Esophagus (tissue), 2 donors: ENCODE results near the gene NRIP1. TPM values are rescaled to one million over a fixed set of nuclear protein-coding genes. Genes with fewer than 3 reads are reported as not detected.

Experiments used
- H3K27ac ChIP-seq, 2 donors: one replicate each; pipeline ENCODE4 v1.5.1; 2013; ENCODE audit warnings: low read depth in 2 of 2, mild to moderate bottlenecking in 2 of 2, inconsistent platforms in 1 of 2, low read length in 1 of 2, moderate library complexity in 1 of 2
- H3K27me3 ChIP-seq, 2 donors: one replicate each; pipeline ENCODE4 v1.6.1; 2013; ENCODE audit warnings: low read length in 2 of 2, control low read depth in 1 of 2, mild to moderate bottlenecking in 1 of 2; ENCODE audit not compliant: insufficient read depth in 2 of 2, control insufficient read depth in 1 of 2
- H3K36me3 ChIP-seq, 2 donors: one replicate each; pipeline ENCODE4 v1.6.1; 2013; ENCODE audit warnings: low read length in 1 of 2; ENCODE audit not compliant: control insufficient read depth in 2 of 2, insufficient read depth in 2 of 2
- H3K4me1 ChIP-seq, 2 donors: one replicate each; pipeline ENCODE4 v1.6.1; 2013; ENCODE audit warnings: low read length in 1 of 2; ENCODE audit not compliant: control insufficient read depth in 2 of 2, insufficient read depth in 2 of 2
- H3K4me3 ChIP-seq, 2 donors: one replicate each; pipeline ENCODE4 v1.5.1; 2013; ENCODE audit warnings: low read length in 2 of 2, mild to moderate bottlenecking in 2 of 2, low read depth in 1 of 2, moderate library complexity in 1 of 2
- H3K9me3 ChIP-seq, 2 donors: one replicate each; pipeline ENCODE4 v1.6.1; 2013; ENCODE audit warnings: mild to moderate bottlenecking in 2 of 2, low read depth in 1 of 2, low read length in 1 of 2, moderate library complexity in 1 of 2; ENCODE audit not compliant: control insufficient read depth in 2 of 2, insufficient read depth in 1 of 2
- WGBS, 2 donors: extraction: QIAGEN DNeasy Blood & Tissue Kit; methylation state at CpG; one replicate each; pipeline ENCODE4 v1.1.7; 2013; 5-methylcytosine and 5-hydroxymethylcytosine counted together
- polyA plus RNA-seq, 2 donors: library from polyadenylated mRNA; stranded (reverse); fragments of 200-250 nt; gene quantifications; one replicate each; pipeline ENCODE4 v1.2.3, GENCODE V29; 2013
- donor health status: healthy with polysubstance abuse.
- donor health status: Bipolar disorder and iron deficiency.

NRIP1 gene
- polyA plus RNA-seq, 2 donors = 3.5 to 4.3 TPM

DNA sequence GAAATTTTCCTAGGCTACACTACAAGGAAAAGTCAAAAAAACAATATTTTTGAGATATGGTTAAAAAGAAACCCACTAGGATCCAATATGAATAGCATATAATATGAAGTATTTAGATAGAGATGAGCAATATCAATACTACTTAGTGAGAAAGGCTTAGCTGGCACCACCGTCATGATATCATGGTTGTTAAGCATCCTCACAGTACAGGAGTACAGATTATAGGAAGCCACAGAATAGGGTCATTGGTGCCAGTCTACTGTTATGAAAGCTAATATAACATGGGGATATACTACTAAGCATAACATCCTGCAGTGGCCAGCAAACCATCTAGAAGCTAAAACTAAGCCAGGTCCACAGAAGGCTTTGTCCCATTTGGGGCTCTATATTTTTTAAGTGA lies 28.4 kb upstream of the NRIP1 start:
- 87 to 93% methylated on average over 1 of the region's 1 CpG for WGBS, 2 donors
- Histone ChIP-seq H3K4me3 (no peak overlapping the region), H3K4me1 (no peaks in the 10 kb centered on the region), H3K27me3 (no peaks in the 10 kb centered on the region), H3K36me3 (no peaks in the 10 kb centered on the region), H3K9me3 (no peaks in the 10 kb centered on the region), H3K27ac (no peak overlapping the region)

DNA sequence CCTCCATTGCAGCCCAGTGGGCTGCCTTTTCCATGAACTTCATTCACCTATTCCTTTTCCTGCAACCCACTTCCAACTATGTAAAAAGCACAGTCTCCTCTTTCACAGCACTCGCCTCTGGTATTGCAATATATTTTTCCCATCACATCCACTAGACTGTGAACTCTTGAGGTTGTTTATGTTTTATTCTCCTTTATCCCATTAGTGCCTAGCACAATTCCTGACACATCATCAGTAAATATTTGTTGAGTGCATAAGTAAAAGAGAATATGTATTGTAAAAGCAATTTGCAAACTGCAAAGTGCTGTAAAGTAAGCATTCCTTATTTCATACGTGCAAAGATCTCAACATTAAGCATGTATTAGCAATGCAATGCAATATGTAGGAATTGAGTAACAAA lies 27.9 kb upstream of the NRIP1 start:
- Histone ChIP-seq H3K9me3 (no peaks in the 10 kb centered on the region), H3K4me3 (no peak overlapping the region), H3K27me3 (no peaks in the 10 kb centered on the region), H3K4me1 (no peaks in the 10 kb centered on the region), H3K36me3 (no peaks in the 10 kb centered on the region), H3K27ac (no peak overlapping the region)
- WGBS, 2 donors = 92% methylated on average over 2 of the region's 2 CpGs

DNA sequence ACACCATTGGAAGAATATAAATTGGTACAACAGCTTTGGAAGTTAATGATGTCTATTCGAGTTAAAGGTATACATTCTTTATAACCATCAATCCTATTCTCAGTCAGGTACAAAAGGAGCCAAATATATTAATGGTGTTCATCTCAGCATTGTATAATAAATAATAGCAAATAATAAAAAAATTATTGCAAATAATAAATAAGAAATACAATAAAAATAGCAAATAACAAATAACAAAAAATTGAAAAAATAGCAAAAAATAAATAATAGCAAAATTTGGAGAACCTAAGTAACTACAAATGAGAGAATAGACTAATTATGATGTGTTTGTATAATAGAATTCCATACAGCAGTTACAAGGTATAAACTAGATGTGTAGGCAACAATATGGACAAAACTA lies 25.6 kb upstream of the NRIP1 start:
- Histone ChIP-seq H3K27me3 (no peaks in the 10 kb centered on the region), H3K4me3 (no peak overlapping the region), H3K27ac (no peak overlapping the region), H3K9me3 (no peaks in the 10 kb centered on the region), H3K4me1 (no peaks in the 10 kb centered on the region), H3K36me3 (no peaks in the 10 kb centered on the region)
- WGBS, 2 donors = 46% methylated on average over 1 of the region's 1 CpG

DNA sequence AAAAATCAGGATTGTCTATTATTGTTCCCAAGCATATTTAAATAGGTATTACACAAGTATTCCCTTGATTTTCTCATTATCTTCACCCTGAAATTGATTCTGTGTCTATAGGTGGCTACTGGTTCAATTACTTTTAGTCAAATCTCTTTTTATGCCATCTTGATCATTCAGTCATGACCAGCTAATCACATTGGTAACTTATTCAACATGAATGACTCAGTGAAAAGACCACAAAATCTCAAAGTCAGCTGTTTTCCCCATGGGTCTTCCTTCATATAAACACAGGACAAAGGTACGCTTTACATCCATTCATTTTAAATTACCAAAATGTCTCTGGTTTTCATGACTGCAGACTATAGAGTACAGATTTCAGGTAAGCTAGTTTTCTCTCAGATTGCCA lies 23.7 kb upstream of the NRIP1 start:
- Histone ChIP-seq H3K4me1 (no peaks in the 10 kb centered on the region), H3K36me3 (no peaks in the 10 kb centered on the region), H3K9me3 (no peaks in the 10 kb centered on the region), H3K4me3 (no peak overlapping the region), H3K27me3 (no peaks in the 10 kb centered on the region), H3K27ac (no peak overlapping the region)
- 88 to 96% methylated on average over 1 of the region's 1 CpG for WGBS, 2 donors

DNA sequence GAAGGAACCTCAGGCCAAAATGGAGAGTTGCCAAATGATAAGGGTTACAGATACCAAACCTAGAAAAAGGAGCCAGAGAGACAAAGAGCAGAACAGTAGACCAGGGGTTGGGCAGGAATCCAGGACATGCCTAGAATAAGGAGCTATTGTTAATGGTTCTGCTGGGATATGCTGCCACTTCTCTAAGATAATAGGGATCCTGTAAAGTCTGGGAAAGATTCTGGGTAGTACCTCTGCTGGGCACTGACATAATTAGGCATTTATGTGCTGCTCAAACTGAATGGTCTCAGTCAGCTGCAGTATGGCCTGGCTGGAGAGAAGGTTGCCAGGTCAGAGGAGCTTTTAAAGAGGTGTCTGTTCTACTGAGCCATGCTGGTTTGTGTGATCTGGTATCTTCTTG lies 19.9 kb upstream of the NRIP1 start:
- H3K27ac ChIP-seq = no peak overlapping the region
- no peaks in the 10 kb centered on the region for H3K27me3 ChIP-seq
- no peaks in the 10 kb centered on the region for H3K9me3 ChIP-seq
- no peaks in the 10 kb centered on the region for H3K36me3 ChIP-seq
- no peaks in the 10 kb centered on the region for H3K4me1 ChIP-seq
- no peak overlapping the region for H3K4me3 ChIP-seq

DNA sequence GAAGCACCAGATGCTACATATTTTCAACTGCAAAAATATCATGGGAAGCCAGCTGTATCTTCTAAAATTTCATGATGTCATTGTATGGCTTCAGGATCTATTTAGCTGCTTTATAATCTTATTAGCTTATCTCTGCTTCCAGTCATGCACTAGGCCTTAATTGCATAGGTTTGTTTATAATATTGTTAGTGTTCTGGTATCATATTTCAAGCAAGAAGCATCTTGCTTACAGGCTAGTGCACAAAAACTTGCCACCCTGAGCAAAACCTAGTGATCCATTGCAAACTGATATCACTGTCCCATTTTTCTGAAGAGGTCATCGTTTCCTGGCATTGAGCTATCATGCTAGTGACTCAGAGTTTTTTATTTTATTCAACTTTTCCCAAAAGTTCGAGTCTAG lies 15.7 kb upstream of the NRIP1 start:
- no peaks in the 10 kb centered on the region for H3K9me3 ChIP-seq
- 41 to 42% methylated on average over 2 of the region's 2 CpGs for WGBS, 2 donors
- H3K36me3 ChIP-seq = no peaks in the 10 kb centered on the region
- H3K27me3 ChIP-seq = no peaks in the 10 kb centered on the region
- no peaks in the 10 kb centered on the region for H3K4me1 ChIP-seq
- no peak overlapping the region for H3K27ac ChIP-seq
- no peak overlapping the region for H3K4me3 ChIP-seq

DNA sequence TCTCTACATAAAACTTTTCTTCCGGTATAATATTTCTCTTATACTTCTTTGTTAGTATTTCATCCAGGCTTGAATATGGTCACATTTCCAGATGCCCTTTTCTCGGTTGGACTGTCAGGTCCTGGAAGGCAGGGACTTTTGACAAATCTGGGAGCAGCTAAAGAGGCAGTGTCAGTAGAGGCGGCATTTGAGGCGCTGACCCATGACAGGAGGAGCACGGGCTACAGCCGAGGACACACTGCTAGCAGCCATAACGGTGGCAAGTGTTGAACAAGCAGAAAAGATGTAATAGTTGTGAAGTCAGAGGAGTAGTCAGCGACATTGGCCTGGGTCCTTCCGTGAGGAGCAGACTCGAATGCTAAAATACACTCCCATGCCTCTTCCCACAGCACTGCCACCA lies 14.5 kb upstream of the NRIP1 start:
- no peaks in the 10 kb centered on the region for H3K27me3 ChIP-seq
- no peaks in the 10 kb centered on the region for H3K4me1 ChIP-seq
- H3K4me3 ChIP-seq = no peak overlapping the region
- no peaks in the 10 kb centered on the region for H3K9me3 ChIP-seq
- H3K36me3 ChIP-seq = no peaks in the 10 kb centered on the region
- no peak overlapping the region for H3K27ac ChIP-seq
- WGBS, 2 donors = 84 to 94% methylated on average over 10 of the region's 10 CpGs

DNA sequence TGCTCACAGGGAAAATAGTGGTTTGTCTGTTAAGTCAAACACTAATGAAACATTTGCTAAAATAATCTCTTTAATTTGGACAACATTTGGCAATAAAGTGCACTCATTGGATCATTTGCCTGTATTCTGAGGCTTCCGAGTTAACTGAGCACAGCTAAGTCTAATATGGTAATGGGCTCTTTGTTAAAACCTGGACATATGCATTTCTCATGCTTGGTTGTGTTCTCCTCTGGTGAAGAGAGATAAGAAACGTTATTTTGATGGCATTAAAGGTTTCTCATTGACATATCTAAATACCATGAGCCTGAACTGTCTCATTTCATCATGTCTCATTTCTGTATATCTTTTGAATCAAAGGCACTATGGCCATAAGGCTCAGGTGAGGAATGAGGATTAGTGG lies 13.4 kb upstream of the NRIP1 start:
- 53 to 57% methylated on average over 2 of the region's 2 CpGs for WGBS, 2 donors
- no peaks in the 10 kb centered on the region for H3K9me3 ChIP-seq
- H3K4me1 ChIP-seq = no peaks in the 10 kb centered on the region
- H3K36me3 ChIP-seq = no peaks in the 10 kb centered on the region
- no peak overlapping the region for H3K27ac ChIP-seq
- no peak overlapping the region for H3K4me3 ChIP-seq
- no peaks in the 10 kb centered on the region for H3K27me3 ChIP-seq

DNA sequence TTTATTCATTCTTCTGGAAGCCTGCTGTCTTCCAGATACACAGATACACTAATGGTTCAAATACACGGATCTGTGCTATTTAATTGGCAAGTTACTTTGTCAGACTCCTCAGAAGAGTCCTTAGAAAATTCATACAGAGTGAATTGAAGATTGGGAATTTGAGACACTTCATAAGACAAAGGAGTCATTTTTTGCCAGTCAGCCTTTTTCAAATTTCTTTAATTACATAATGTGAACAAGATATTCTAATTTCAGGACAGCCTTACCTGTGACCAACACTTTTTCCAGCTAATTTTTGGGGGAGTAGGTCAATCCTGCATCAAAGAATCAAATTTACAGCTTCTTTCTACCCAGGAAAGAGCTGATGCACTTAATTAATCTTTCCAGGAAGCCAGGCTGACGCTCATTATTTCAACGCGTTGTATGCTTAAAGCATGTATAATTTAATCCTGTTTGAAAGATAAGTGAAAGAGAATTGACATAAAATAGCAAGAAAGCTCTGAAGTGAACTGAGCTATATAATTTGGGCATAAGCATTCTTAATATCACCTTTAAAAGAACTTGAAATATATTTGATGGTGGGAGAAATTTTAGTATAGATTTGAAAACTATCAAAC lies 12.8 kb upstream of the NRIP1 start:
- no peaks in the 10 kb centered on the region for H3K36me3 ChIP-seq
- H3K9me3 ChIP-seq = no peaks in the 10 kb centered on the region
- H3K4me1 ChIP-seq = no peaks in the 10 kb centered on the region
- no peaks in the 10 kb centered on the region for H3K27me3 ChIP-seq
- 71 to 73% methylated on average over 4 of the region's 4 CpGs for WGBS, 2 donors
- no peak overlapping the region for H3K27ac ChIP-seq
- no peak overlapping the region for H3K4me3 ChIP-seq

DNA sequence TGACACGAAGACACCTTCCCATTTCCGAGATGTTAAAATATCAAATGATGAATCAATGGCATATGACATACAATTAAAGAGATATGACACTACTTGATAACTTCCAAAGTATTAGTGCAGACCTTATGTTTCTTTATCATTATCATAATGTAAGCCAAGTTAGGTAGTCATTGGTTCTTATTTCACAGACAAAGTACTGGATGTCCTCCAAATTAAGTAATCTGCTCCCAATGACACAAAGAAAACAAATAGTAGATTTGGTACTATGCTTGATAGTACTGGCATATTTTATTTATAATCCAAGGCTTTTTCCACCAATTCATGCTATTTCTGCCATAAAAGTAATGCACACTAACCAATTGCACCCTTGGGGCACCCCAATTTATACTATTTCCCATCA lies 11.9 kb upstream of the NRIP1 start:
- H3K9me3 ChIP-seq = no peaks in the 10 kb centered on the region
- no peaks in the 10 kb centered on the region for H3K4me1 ChIP-seq
- H3K4me3 ChIP-seq = no peak overlapping the region
- H3K36me3 ChIP-seq = no peaks in the 10 kb centered on the region
- no peaks in the 10 kb centered on the region for H3K27me3 ChIP-seq
- no peak overlapping the region for H3K27ac ChIP-seq
- WGBS, 2 donors = 93 to 94% methylated on average over 2 of the region's 2 CpGs
